GM21367 (cell line): Measurements from ENCODE around the gene GPBP1L1.
A peak's percentile ranks its signal among the peaks of the same experiment; 100 is the strongest.
"Not testable (repeated sequence)": the region's sequence is repeated elsewhere in the genome, so short reads cannot be mapped to it uniquely, and the experiment has no call there.

ENCODE experiments used
- ATAC-seq: cut with Tn5 transposase; IDR thresholded peaks from one replicate; pipeline ENCODE4 v1.9.1; 2021; ENCODE audit not compliant: unreplicated experiment

Gene GPBP1L1, protein sequence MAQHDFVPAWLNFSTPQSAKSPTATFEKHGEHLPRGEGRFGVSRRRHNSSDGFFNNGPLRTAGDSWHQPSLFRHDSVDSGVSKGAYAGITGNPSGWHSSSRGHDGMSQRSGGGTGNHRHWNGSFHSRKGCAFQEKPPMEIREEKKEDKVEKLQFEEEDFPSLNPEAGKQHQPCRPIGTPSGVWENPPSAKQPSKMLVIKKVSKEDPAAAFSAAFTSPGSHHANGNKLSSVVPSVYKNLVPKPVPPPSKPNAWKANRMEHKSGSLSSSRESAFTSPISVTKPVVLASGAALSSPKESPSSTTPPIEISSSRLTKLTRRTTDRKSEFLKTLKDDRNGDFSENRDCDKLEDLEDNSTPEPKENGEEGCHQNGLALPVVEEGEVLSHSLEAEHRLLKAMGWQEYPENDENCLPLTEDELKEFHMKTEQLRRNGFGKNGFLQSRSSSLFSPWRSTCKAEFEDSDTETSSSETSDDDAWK

DNA sequence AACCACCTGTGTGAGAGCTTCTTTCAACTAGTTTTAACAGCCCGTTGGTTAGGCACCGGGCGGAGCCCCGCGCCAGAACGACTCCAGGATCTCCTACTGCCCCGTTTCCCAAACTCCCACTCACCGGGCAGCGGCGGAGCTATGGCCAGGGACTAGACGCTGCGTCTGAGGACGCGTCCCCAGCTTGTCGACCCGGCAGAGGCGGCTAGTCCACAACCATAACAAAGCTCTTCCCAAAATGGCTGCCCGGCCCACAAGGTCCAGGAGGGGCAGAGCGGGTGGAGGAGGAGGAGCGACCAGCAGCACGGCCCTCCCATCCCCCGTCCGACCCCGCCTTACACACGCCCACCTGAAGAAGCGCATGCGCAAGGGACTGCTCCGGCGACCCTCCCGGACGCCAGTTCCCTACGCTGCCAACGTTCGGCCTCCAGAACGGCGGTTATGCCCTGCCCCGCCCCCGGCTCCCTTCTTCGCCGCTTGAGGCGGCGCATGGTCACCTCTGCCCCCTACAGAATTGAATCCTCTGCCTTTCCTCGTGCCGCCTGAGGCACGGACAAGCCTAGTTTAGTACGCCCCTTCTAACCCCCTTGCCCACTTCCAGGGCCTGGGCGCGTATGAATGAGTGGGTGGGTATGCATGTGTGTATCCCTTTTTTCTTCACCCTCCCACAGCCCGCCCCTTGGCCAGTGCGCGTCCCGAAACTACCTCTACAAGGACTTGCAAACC, at the start of gene GPBP1L1:
TSS of gene GPBP1L1 (minus strand) at position 246 of the 726 bp plus-strand sequence. CDS start 27,446 bp downstream, outside the sequence.
- ATAC-seq, result peak; percentile 38

GRCh38 chr1:45730780-45731319, 44.5 kb upstream of the GPBP1L1 start:
- ATAC-seq, result no peak

DNA sequence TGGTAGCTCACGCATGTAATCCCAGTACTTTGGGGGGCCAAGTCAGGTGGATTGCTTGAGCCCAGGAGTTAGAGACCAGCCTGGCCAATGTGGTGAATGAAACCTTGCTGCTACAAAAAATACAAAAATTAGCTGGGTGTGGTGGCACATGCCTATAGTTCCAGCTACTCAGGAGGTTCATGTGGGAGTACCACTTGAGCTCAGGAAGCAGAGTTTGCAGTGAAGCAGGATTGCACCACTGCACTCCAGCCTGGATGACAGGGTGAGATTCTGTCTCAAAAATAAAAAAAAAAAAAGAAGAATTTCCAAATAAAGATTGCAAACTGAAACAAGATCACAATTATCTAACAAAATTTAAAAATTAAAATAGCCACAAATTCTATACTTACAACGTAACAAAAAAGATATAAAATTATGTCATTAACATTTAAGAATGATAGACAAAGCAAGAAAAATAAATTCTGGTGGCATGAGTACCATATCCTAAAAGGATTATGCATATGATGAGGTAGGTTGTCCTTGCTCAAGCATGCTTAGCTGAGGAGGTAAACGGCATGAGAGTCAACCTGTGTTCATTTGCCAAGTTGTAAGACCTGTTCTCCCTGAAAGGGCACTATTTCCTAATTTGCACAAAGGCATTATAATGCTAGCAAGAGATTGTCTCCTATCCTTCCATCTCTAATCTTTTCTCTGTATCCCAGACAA, 43.9 kb upstream of the GPBP1L1 start:
- ATAC-seq, result no peak

- ATAC-seq, result not testable (repeated sequence)
Observed at GRCh38 chr1:45726007-45726406, 39.7 kb upstream of the GPBP1L1 start.

GRCh38 chr1:45723248-45723930, 37.1 kb upstream of the GPBP1L1 start:
- no peak for ATAC-seq

DNA sequence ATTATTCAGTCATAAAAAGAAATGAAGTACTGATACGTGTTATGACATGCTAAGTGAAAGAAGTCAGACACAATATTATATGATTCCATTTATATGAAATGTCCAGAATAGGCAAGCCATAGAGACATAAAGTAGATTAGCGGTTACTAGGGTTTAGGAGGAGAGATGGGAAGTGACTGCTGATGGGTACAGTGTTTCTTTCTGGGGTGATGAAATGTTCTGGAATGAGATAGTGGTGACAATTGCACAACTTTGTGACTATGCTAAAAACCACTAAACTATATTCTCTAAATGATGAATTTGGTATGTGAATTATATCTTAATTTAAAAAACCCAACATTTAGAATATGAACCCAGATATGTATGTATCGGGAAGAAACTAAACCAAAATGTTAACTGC, 36.5 kb upstream of the GPBP1L1 start:
- ATAC-seq, result no peak

GRCh38 chr1:45721207-45721606, 34.9 kb upstream of the GPBP1L1 start:
- ATAC-seq, result no peak

GRCh38 chr1:45718289-45718688, 32.0 kb upstream of the GPBP1L1 start:
- no peak for ATAC-seq

DNA sequence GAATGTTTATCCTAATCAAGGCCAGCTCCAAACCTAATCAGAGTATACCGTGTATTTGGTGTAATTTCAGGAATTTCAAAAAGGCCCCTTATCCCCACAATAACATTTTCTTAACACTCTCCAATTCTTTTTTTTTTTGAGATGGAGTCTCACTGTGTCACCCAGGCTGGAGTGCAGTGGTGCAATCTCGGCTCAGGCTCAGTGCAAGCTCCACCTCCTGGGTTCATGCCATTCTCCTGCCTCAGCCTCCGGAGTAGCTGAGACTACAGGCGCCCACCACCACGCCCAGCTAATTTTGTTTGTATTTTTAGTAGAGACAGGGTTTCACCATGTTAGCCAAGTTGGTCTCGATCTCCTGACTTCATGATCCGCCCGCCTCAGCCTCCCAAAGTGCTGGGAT, 31.1 kb upstream of the GPBP1L1 start:
- ATAC-seq, result not testable (repeated sequence)

DNA sequence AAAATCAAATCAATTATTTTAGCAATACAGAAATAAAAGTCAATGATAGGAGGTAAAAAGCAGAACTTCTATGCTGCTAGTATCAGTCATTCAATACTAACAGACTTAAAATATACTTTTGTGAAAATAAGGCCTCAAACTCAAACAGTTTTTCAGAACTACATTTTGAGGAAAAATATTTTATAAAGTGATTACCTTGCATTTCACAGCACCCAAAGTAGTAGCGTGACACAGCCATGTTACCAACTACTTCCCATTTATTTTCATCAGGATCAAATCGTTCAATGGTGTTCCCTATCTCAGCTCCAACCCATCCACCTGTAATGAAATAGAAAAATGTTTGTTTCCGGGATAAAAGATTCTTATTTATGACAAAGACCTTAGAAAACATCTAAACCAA, 30.4 kb upstream of the GPBP1L1 start:
- ATAC-seq, result no peak

DNA sequence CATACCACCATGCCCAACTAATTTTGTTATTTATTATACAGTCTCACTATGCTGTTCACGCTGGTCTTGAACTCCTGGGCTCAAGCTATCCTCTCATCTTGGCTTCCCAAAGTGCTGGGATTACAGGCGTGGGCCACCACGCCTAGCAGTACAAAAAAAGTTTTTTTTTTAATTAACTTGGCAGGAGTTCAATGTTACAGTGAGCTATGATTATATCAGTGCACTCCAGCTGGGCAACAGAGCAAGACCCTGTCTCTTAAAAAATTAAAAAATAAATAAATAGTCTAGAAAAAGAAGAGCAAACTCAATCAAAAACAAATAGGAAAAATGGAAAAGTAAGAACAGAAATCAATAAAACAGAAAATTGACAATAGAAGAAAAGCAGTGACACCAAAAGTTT, 27.4 kb upstream of the GPBP1L1 start:
- no peak for ATAC-seq

DNA sequence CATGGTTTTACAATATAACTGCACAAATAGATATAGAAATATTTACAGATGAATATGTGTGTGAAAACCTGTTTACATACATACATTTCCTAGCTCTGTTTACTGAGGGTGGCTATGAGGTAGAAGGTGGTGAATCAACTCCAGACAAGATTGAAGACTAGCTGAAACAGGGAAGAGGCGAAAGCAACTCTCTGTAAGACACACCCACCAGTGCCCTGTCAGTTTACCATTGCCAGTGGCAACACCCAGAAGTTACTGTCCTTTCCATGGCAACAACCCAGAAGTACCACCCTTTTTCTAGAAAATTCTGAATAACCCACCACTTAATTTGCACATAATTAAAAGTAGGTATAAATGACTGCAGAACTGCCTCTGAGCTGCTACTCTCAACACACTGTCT, 18.3 kb upstream of the GPBP1L1 start:
- ATAC-seq, result no peak

DNA sequence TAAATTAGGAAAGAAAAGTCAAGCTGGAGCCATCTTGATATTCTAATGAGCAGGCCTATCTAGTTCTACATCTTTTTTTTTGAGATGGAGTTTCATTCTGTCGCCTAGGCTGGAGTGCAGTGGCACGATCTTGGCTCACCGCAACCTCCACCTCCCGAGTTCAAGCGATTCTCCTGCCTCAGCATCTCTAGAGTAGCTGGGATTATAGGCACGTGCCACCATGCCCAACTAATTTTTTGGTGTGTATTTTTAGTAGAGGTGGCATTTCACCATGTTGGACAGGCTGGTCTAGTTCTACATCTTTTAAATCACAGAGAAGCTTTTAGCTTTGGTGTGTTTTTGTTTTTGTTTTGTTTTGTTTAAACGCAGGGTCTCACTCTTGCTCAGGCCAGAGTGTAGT, 8.5 kb upstream of the GPBP1L1 start:
- ATAC-seq, result no peak

GRCh38 chr1:45693811-45694210, 7.5 kb upstream of the GPBP1L1 start:
- ATAC-seq, result not testable (repeated sequence)

DNA sequence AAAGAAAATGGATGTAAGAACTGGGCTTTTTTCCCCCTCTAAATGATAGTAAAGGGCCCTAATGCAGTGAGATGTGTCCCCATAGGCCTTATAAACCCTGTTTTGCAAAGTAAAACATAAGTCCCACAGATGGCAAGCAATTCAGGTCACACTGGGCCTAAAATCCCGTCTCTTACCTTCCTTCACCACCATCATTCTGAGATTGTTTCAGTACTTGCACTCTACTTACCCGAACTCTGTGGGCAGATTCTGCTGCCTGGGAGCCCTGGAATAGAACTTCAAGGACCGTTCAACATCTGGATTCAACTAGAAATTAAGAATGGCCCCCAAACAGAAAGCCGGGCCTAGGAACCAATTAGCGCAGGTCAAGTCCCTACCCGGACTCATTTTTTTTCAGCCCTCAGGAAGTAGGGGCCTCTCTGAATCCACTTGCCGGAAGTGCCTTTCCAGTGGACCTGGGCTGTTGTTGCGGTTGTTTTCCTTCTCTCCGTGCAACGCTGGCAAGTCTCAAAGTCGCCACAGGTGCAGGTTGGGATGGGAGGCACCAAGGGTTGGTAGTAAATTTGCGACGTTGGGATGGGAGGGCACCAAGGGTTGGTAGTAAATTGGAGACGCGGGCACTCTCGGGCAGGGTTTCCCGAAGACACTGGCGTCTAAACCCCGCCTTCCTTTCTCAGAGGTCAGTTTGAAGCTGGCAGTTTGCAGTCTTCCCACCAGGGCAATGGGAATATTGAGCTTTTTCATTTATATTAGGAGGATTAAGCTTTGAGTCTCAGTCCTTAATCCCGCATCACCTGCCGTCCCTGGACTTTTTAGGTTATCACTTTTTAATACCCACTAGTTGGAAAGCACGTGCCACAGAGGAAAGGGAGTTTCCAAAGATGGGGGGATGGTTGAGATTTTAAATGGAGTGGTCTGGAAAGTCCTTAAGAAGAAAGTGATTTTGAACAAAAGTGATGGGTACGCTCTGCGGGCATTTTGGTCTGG, 1.7 kb upstream of the GPBP1L1 start, which contains the start of gene TMEM69:
TSS of gene TMEM69 (plus strand) at position 428 of the 987 bp plus-strand sequence. CDS start 2,888 bp downstream, outside the sequence.
- ATAC-seq, result no peak

DNA sequence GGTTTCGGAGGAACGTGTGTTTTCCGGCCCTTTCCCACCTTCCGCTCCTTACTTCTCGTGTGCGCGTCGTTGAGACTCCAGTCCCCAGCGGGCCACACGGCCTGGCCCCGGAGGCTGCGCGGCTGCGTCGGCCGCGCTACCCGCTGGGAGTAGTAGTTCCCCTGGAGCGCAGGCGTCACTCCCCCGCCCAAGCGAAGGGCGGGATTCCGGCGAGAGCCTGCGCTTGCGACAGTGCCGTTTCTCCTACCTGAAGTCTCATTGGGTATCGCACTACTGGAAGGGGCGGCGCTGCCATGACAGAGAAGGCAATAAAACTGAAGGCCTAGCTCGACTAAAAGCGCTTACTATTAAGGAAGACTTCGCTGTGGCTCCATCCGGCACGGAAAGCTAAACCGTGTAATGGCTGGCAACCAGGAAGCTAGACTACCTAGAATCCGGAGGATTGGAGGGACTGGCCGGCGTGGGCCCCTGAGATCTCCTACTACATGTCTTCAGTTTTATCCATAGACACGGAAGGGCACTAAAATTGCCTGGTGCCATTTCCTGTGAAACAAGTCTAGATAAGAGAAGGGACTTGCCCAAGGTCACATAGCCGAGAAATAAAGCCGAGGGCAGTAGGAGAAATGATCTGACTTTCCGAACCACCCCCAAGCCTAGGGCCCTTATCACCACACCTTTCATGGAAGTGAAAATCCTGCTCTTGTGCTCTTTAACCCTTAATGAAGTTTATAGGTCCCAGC, 851 bp upstream of the GPBP1L1 start:
- ATAC-seq, result peak; percentile 81

GRCh38 chr1:45686015-45686287, 382 bp downstream of the GPBP1L1 start:
- ATAC-seq, result no peak

DNA sequence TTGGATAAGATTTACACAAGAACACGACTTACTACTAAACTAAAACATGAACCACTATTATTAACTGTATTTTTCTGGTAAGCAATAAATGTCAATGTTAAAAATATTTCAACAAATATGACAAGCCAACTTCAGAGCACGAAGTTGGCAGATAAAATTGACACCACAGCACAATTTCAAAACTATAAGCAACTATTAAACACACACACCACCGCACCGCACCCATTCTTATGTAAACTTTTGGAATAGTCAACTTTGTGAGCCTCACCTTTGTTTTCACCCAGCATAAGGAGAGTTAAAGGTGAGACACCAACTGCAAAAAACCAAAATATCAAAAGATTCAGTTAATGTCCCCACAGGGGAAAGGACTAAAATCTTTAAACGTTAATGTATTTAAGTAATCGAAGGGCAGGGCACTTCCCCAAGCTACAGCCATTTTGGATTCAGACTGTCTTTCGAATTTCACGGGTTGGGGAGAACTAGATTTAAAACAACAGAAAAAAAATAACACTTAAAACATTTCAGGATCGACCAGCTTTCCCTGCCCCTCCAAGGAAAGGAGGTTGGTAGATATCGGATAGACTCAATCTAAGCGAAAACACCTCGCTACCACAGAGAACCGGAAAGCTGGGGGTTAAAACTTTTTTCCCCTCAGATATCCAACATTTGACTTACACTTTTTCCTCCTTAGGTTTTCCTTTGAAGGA, 872 bp downstream of the GPBP1L1 start:
- no peak for ATAC-seq
